Prostate gland (tissue), 2 donors: ENCODE data around the gene AIF1L. TPM values are rescaled to one million over a fixed set of nuclear protein-coding genes. Genes with fewer than 3 reads are reported as not detected.

ENCODE experiments used
- DNase-seq: peaks from one replicate; pipeline ENCODE4 v3.0.0-alpha.2; 2019; ENCODE audit warnings: low spot score
- H3K27ac ChIP-seq, 2 donors: fragments of 200-600 bp; sonication (generic); 2 replicates each; pipeline ENCODE4 v1.5.1; 2017 to 2019
- H3K27me3 ChIP-seq: fragments of 200-600 bp; sonication (generic); replicated peaks from 2 replicates; pipeline ENCODE4 v1.5.1; 2019; ENCODE audit not compliant: insufficient read depth
- H3K36me3 ChIP-seq, 2 donors: fragments of 200-600 bp; sonication (generic); 1 replicate in 1 of 2; 2 replicates in 1 of 2; pipeline versions ENCODE4 v1.5.1 to v1.8.1; 2017 to 2019
- H3K4me1 ChIP-seq: fragments of 200-600 bp; sonication (generic); replicated peaks from 2 replicates; pipeline ENCODE4 v1.5.1; 2019
- H3K4me3 ChIP-seq, 2 donors: fragments of 200-600 bp; sonication (generic); 2 replicates each; pipeline ENCODE4 v1.5.1; 2017 to 2019
- H3K9me3 ChIP-seq: fragments of 200-600 bp; sonication (generic); 2 replicates; pipeline ENCODE4 v1.5.1; 2017
- POLR2A ChIP-seq: fragments of 450-650 bp; IDR thresholded peaks from one replicate; pipeline ENCODE4 v1.6.1; 2016; ENCODE audit warnings: antibody characterized with exemption, mild to moderate bottlenecking
- POLR2AphosphoS5 ChIP-seq: sonication (generic); formaldehyde crosslinking; IDR thresholded peaks from one replicate; pipeline ENCODE4 v1.6.1; 2017; ENCODE audit warnings: antibody characterized with exemption
- WGBS: methylation state at CpG from one replicate; pipeline ENCODE4 v1.1.5; 2018; 5-methylcytosine and 5-hydroxymethylcytosine counted together
- intact Hi-C: fragments of 100-400 bp; cut with DNase I; formaldehyde crosslinking; loops from one replicate; pipeline ENCODE4 v1.14.2; 2022
- total RNA-seq, 2 donors: library from RNA; depleted of rRNA; stranded (reverse); fragments of >200 nt; gene quantifications; one replicate each; pipeline ENCODE4 v1.1.0, GENCODE V29; 2016
- TF ChIP-seq, protein P1 (sequence below), 4 experiments: fragments of 200-600 bp in 2 of 4; fragments of 450-650 bp in 2 of 4; sonication (generic) in 2 of 4; IDR thresholded peaks; 1 replicate in 3 of 4; 2 replicates in 1 of 4; pipeline ENCODE4 v1.5.1; 2016 to 2019; ENCODE audit warnings: antibody characterized with exemption in 4 of 4, mild to moderate bottlenecking in 2 of 4, moderate library complexity in 2 of 4

Gene AIF1L
- total RNA-seq, 2 donors from 2014 or later = 3.6 to 18.4 TPM

- intact Hi-C loops = no loop called here
- Histone ChIP-seq H3K4me3 (no peak overlapping the region), H3K27ac (no peak overlapping the region), H3K36me3 (no peaks in the 10 kb centered on the region), H3K9me3 (no peaks in the 10 kb centered on the region), H3K27me3 (no peaks in the 10 kb centered on the region), H3K4me1 (no peaks in the 10 kb centered on the region)
- DNase-seq = no peak
- WGBS = 88% methylated on average over 13 of the region's 13 CpGs
- TF ChIP-seq, protein P1, sequence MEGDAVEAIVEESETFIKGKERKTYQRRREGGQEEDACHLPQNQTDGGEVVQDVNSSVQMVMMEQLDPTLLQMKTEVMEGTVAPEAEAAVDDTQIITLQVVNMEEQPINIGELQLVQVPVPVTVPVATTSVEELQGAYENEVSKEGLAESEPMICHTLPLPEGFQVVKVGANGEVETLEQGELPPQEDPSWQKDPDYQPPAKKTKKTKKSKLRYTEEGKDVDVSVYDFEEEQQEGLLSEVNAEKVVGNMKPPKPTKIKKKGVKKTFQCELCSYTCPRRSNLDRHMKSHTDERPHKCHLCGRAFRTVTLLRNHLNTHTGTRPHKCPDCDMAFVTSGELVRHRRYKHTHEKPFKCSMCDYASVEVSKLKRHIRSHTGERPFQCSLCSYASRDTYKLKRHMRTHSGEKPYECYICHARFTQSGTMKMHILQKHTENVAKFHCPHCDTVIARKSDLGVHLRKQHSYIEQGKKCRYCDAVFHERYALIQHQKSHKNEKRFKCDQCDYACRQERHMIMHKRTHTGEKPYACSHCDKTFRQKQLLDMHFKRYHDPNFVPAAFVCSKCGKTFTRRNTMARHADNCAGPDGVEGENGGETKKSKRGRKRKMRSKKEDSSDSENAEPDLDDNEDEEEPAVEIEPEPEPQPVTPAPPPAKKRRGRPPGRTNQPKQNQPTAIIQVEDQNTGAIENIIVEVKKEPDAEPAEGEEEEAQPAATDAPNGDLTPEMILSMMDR (IDR thresholded peaks at IDR 0.05) = no peak
- no peak for TF ChIP-seq POLR2A
- no peak for TF ChIP-seq POLR2AphosphoS5
These were observed 20.9 kb downstream of the AIF1L start for GRCh38 chr9:131117121-131117761.

DNA sequence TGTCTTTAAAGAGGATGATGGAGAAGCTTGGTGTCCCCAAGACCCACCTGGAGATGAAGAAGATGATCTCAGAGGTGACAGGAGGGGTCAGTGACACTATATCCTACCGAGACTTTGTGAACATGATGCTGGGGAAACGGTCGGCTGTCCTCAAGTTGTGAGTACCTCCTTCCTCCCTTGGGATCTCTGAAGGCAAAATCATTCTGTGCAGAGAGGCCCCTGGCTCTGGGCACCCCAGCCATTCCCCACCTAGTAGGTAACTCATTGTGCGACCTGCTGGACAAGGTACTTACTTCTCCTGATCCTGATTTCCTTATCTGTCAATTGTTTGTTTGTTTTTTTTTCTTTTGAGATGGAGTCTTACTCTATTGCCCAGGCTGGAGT is 21.4 kb downstream of the AIF1L start:
- H3K4me1 ChIP-seq = no peaks in the 10 kb centered on the region
- no peak overlapping the region for H3K27ac ChIP-seq
- DNase-seq = no peak
- H3K36me3 ChIP-seq = no peaks in the 10 kb centered on the region
- no peak for TF ChIP-seq POLR2AphosphoS5
- TF ChIP-seq, protein P1 (IDR thresholded peaks at IDR 0.05) = no peak
- no peak for TF ChIP-seq POLR2A
- H3K4me3 ChIP-seq = no peak overlapping the region
- intact Hi-C loops = no loop called here
- H3K9me3 ChIP-seq = no peaks in the 10 kb centered on the region
- WGBS = 89% methylated on average over 4 of the region's 4 CpGs
- no peaks in the 10 kb centered on the region for H3K27me3 ChIP-seq

DNA sequence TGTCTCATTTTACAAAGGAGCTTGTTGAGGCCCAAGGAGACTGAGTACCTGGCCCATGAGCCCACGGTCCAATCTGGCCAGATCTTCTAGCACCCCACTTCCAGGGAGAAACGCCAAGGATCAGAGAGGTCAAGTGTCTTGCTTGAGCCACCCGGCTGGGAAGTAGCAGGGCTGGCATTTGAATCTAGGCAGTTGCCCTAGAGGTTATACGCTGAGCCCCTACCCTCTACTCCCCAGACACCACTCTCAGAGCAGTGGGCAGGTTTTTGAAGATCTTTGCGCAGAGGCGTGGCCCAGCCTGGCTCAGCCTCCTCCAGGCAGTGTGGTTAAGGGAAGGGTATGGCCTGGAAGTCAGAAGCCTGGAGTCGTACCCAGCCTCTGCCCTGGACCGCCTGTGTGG is 23.3 kb downstream of the AIF1L start:
- no peak for TF ChIP-seq POLR2AphosphoS5
- TF ChIP-seq, protein P1 (IDR thresholded peaks at IDR 0.05) = no peak
- TF ChIP-seq POLR2A = no peak
- no peak overlapping the region for H3K4me3 ChIP-seq
- no peaks in the 10 kb centered on the region for H3K4me1 ChIP-seq
- WGBS = 83% methylated on average over 8 of the region's 8 CpGs
- H3K27ac ChIP-seq = no peak overlapping the region
- no peaks in the 10 kb centered on the region for H3K36me3 ChIP-seq
- DNase-seq = no peak
- H3K9me3 ChIP-seq = no peaks in the 10 kb centered on the region
- intact Hi-C loops = no loop called here
- no peaks in the 10 kb centered on the region for H3K27me3 ChIP-seq

DNA sequence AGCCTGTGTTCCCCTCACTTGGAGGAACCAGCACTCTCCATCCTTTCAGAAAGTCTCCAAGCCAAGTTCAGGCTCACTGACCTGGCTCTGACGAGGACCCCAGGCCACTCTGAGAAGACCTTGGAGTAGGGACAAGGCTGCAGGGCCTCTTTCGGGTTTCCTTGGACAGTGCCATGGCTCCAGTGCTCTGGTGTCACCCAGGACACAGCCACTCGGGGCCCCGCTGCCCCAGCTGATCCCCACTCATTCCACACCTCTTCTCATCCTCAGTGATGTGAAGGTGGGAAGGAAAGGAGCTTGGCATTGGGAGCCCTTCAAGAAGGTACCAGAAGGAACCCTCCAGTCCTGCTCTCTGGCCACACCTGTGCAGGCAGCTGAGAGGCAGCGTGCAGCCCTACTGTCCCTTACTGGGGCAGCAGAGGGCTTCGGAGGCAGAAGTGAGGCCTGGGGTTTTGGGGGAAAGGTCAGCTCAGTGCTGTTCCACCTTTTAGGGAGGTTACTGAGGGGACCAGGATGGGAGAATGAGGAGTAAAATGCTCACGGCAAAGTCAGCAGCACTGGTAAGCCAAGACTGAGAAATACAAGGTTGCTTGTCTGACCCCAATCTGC is 24.4 kb downstream of the AIF1L start:
- no peak for DNase-seq
- H3K27me3 ChIP-seq = no peaks in the 10 kb centered on the region
- no peaks in the 10 kb centered on the region for H3K4me1 ChIP-seq
- intact Hi-C loops = no loop called here
- no peak overlapping the region for H3K4me3 ChIP-seq
- no peaks in the 10 kb centered on the region for H3K36me3 ChIP-seq
- H3K27ac ChIP-seq = no peak overlapping the region
- H3K9me3 ChIP-seq = no peaks in the 10 kb centered on the region
- WGBS = 97% methylated on average over 7 of the region's 7 CpGs
- TF ChIP-seq POLR2AphosphoS5 (no peak), POLR2A (no peak)
- TF ChIP-seq, protein P1 (IDR thresholded peaks at IDR 0.05) = no peak

- H3K27me3 ChIP-seq = no peaks in the 10 kb centered on the region
- no peak for TF ChIP-seq POLR2A
- no peak for TF ChIP-seq POLR2AphosphoS5
- TF ChIP-seq, protein P1 (IDR thresholded peaks at IDR 0.05) = no peak
- no peaks in the 10 kb centered on the region for H3K36me3 ChIP-seq
- H3K27ac ChIP-seq = no peak overlapping the region
- 86% methylated on average over 2 of the region's 2 CpGs for WGBS
- no peak overlapping the region for H3K4me3 ChIP-seq
- H3K9me3 ChIP-seq = no peaks in the 10 kb centered on the region
- intact Hi-C loops = no loop called here
- no peaks in the 10 kb centered on the region for H3K4me1 ChIP-seq
- no peak for DNase-seq
These were observed 25.0 kb downstream of the AIF1L start for GRCh38 chr9:131121346-131121745.
